HG02973 (cell line): Measurements from ENCODE around the gene FXYD4.
"Not testable (repeated sequence)": the region's sequence is repeated elsewhere in the genome, so short reads cannot be mapped to it uniquely, and the experiment has no call there.

ENCODE experiments used
- ATAC-seq: cut with Tn5 transposase; IDR thresholded peaks from one replicate; pipeline ENCODE4 v1.9.1; 2021; ENCODE audit warnings: moderate library complexity; ENCODE audit not compliant: unreplicated experiment

The FXYD4 gene

DNA sequence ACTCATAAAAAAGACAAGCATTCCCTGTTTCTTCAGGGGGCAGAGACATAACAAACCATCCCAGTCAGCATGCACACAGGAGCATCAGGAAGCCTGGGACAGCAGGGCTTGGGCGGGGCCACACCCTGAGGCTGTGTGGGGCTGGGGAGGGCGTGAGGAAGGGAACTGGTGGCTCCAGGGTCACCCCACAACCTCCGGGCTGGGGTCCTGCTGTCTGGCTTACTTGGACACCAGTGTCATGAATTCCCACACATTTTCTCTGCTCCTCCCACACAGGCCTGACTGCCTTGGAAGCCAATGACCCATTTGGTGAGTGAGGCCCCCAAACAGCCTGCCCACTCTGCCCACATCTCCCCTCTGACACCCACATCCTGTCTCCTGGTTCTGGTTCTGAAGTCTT, 2.8 kb downstream of the FXYD4 start:
- no peak for ATAC-seq

DNA sequence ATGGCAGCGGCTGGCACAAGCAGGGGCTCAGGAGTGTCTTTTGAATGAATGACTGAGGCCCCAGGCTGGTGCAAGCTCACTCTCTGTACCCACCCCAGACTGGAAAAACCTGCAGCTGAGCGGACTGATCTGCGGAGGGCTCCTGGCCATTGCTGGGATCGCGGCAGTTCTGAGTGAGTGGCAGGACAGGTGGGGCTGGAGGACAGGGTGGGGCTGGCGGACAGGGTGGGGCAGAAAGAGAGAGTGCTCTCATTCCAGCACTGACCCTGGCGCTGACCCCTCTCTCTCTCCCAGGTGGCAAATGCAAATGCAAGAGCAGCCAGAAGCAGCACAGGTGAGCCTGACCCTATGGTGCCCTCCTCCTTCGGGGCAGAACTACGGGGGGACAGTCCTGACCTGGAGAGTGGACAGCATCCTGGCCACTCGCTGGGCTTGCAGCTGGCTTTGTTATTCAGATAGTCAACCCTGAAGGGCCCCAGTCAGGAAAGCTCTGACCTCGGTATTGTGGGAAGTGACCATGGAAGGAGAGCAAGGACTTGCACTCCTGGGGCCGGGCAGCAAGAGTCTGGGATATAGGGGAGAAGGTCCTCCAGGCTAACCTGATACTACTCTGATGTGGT, 4.1 kb downstream of the FXYD4 start:
- no peak for ATAC-seq

DNA sequence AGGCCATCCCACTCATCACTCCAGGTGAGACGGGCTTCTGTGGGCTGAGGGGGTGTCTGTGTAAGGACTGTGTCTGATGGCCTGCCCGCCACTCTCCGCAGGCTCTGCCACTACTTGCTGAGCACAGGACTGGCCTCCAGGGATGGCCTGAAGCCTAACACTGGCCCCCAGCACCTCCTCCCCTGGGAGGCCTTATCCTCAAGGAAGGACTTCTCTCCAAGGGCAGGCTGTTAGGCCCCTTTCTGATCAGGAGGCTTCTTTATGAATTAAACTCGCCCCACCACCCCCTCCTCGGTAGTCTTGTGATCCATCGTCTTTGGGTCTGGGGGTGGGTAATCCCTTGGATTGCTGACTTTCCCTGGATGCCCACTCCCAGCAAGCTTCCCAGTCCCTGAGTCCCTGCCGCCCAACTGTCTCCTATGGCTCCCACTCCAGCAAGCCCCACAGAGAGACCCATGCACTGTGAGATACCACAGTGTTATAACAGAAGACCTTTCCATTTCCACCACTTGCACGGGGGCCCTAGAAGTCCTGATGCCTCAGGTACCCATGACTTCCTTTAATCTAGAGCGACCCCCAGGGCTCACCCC, 4.7 kb downstream of the FXYD4 start:
- no peak for ATAC-seq

DNA sequence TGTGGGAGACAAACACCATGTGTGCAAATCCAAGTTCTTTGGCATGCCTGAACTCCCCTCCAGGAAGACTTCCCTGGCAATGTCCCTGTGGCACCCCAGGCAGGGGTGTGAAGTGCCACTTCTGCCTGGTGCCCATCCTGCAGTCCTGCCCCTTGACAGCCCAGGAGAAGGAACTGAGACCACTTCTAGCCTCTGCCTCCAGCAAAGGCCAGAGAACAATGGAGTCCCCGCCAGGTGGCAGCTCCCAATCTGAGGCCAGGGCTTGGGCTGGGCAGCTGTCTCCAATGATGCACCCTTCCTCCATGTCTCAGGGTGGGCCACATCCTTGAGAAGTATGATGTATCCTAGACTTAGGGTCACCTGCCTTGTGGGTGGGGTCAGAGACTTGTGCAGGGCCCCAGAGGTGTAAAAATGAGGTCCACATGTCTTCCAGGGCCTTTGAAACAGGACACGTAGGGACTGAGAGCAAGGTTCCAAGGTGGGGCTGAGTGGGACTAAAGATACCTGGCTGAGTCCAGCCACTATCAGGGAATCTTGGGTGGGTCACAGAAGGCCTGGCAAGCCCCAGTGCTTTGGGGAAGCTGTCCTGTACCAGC, 5.5 kb downstream of the FXYD4 start:
- ATAC-seq, result no peak

GRCh38 chr10:43377424-43377883, 6.0 kb downstream of the FXYD4 start:
- ATAC-seq, result no peak

GRCh38 chr10:43380610-43381222, 9.3 kb downstream of the FXYD4 start:
- ATAC-seq, result no peak

- no peak for ATAC-seq
Measured at GRCh38 chr10:43383204-43383971, 12.0 kb downstream of the FXYD4 start.

DNA sequence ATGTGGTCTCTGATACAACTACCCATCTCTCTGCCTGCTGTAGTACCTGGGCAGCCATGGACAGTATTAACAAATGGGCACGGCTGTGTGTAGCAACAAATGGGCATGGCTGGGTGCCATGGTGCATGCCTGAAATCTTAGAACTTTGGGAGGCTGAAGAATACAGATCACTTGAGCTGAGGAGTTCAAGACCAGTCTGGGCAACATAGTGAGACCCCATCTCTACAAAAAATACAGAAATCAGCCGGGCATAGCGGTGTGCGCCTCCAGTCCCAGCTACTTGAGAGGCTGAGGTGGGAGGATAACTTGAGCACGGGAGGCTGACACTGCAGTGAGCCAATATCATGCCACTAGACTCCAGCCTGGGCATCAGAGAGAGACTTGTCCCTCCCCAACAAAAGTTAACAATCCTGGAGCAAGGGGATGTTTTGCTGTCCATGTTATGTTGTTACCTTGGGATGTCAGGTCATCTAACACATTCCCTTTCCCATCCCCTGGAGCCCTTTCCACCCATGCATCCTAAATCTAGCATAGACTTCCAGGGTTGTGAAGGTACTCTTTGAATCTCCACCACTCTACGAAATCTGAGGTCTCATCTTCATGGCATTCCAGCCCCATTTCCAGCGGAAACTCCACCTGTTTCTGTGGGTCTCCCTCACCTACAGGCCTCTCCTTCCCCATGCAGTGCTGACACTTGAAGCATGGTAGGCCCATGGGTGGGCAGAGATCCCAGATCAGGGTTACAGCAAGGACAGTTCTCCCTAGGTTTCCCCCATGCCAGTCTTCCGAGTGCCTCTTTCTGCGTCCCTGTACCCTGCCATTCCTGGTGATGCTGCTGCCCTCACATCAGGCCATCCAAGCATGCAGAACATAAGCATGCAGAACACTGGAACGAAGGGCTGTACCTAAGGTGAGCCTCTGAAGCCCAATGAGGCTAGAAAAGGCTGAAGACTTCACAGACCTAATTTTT, 13.1 kb downstream of the FXYD4 start:
- ATAC-seq, result no peak

GRCh38 chr10:43385412-43386004, 14.1 kb downstream of the FXYD4 start:
- ATAC-seq, result no peak

- no peak for ATAC-seq
Measured at GRCh38 chr10:43386549-43386948, 15.1 kb downstream of the FXYD4 start.

GRCh38 chr10:43386981-43387677, 15.7 kb downstream of the FXYD4 start:
- no peak for ATAC-seq

DNA sequence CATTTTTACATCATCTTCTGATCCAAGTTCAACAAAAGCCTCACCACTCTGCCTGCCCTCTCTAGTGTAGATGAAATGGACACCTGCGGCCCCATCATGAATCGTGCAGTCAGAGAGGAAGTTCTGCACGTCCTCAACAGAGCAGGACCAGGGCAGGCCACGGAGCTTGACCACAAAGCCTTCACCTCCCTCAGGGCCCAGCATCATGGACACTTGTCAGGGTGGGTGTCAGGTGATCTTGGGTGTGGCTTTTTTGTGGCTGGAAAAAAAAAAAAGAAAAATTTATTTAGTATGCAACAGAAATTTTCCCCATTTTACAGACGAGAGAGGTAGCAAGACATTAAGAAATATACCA, 16.2 kb downstream of the FXYD4 start:
- ATAC-seq, result no peak

GRCh38 chr10:43389867-43390266, 18.4 kb downstream of the FXYD4 start:
- no peak for ATAC-seq

- ATAC-seq, result no peak
Measured at GRCh38 chr10:43390333-43390732, 18.9 kb downstream of the FXYD4 start.

DNA sequence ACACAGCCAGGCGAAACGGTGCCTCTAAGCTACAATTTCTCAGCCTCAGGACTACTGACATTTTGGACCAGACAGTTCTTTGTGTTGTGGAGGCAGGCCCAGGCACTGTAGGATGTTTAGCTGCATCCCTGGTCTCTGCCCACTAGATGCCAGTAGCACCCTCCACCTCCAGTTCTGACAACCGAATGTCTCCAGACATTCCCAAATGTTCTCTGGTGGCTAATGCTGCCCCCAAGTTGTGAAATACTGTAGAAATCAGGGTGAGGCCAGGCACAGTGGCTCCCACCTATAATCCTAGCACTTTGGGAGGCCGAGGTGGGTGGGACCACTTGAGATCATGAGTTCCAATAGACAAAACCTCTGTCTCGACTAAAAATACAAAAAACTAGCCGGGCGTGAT, 19.3 kb downstream of the FXYD4 start:
- ATAC-seq, result no peak

GRCh38 chr10:43391496-43391895, 20.1 kb downstream of the FXYD4 start:
- no peak for ATAC-seq

- no peak for ATAC-seq
Measured at GRCh38 chr10:43392748-43393147, 21.3 kb downstream of the FXYD4 start.

DNA sequence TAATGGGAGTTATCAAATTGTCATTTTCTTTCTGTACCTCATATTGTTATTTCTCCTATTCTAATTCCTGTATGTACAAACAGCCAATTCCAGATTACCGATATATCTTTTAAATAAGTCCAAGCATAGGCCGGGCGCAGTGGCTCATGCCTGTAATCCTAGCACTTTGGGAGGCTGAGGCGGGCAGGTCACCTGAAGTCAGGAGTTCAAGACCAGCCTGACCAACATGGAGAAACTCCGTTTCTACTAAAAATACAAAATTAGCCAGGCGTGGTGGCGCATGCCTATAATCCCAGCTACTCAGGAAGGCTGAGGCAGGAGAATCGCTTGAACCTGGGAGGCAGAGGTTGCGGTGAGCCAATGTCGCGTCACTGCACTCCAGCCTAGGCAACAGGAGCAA, 21.8 kb downstream of the FXYD4 start:
- ATAC-seq, result not testable (repeated sequence)

DNA sequence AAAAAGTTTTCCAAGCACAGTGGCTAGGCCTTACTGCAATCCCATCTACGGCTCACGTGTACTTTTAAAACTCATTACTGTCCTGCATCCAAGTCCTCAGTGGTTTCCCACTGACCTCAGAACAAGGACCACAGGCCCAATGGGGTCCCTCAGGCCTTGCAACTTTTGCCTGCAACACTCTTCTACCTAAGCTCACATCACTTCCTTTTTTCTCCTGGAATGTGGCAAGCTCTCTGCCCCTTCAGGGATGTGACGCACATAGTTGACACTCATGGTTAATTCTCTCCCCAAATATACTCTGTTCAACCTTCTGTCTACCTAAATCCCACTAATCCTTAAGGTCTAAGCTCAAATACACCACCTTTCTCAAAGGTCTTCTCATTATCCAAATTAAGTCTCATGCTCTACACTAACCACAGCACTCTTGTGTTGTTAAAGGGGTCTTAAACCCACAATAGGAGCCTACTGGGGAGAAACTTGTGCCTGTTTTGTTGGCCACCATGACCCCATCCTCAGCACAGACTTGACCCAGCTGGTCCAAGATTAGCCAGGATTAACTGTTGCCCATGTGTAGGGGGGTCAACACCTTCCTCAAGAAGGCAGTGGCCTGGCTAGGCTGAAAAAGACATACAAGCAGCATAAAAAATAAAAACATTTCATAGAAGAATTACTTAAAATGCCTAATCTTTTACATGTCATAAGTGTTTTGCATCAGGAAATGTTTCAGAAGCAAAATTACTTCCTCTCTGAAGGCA, 22.3 kb downstream of the FXYD4 start:
- ATAC-seq, result no peak
